Keratinocyte (primary cell): ENCODE measurements around the gene PAPPA2. TPM values are rescaled to one million over a fixed set of nuclear protein-coding genes. Genes with fewer than 3 reads are reported as not detected.

Experiments used
- DNase-seq: peaks from one replicate; pipeline ENCODE4 v3.0.0-alpha.2; 2011; ENCODE audit warnings: low read depth, missing footprints, low spot score
- FAIRE-seq: peaks from 2 replicates; lab custom pipeline; 2011; peaks lifted over from hg19 to GRCh38; lab: Jason Lieb, UNC
- H2AFZ ChIP-seq: 2 replicates; pipeline ENCODE4 v1.6.0; 2012; ENCODE audit warnings: low read length, control low read depth, inconsistent platforms; ENCODE audit not compliant: control insufficient read depth
- H3K27ac ChIP-seq: 2 replicates; pipeline ENCODE4 v1.5.1; 2011; ENCODE audit warnings: low read length; ENCODE audit not compliant: control insufficient read depth, insufficient read depth
- H3K27me3 ChIP-seq: 3 replicates; pipeline ENCODE4 v1.6.0; 2011; ENCODE audit warnings: low read length; ENCODE audit not compliant: control insufficient read depth, insufficient read depth; ENCODE audit errors: extremely low read depth
- H3K36me3 ChIP-seq, 2 experiments: 2 replicates in 1 of 2; 3 replicates in 1 of 2; pipeline ENCODE4 v1.5.1; 2011; ENCODE audit warnings: low read length in 2 of 2, mild to moderate bottlenecking in 1 of 2; ENCODE audit not compliant: control insufficient read depth in 2 of 2, insufficient read depth in 2 of 2; ENCODE audit errors: extremely low read depth in 1 of 2
- H3K4me1 ChIP-seq: 3 replicates; pipeline ENCODE4 v1.5.1; 2011; ENCODE audit warnings: low read length; ENCODE audit not compliant: control insufficient read depth, insufficient read depth; ENCODE audit errors: extremely low read depth
- H3K4me2 ChIP-seq: 3 replicates; pipeline ENCODE4 v1.6.0; 2011; ENCODE audit warnings: low read depth, low read length; ENCODE audit not compliant: control insufficient read depth, insufficient read depth; ENCODE audit errors: extremely low read depth
- H3K4me3 ChIP-seq, 3 experiments: fragments of 200-600 bp in 1 of 3; sonication (generic) in 1 of 3; 2 replicates in 2 of 3; 3 replicates in 1 of 3; pipeline ENCODE4 v1.5.1; 2011 to 2016; ENCODE audit warnings: low read length in 3 of 3, mild to moderate bottlenecking in 3 of 3, control low read depth in 2 of 3, inconsistent platforms in 1 of 3, low read depth in 1 of 3, mixed read lengths in 1 of 3, mixed run types in 1 of 3, moderate library complexity in 1 of 3; ENCODE audit not compliant: control insufficient read depth in 2 of 3, insufficient read depth in 2 of 3; ENCODE audit errors: extremely low read depth in 1 of 3
- H3K79me2 ChIP-seq: 2 replicates; pipeline ENCODE4 v1.6.0; 2012; ENCODE audit warnings: low read length; ENCODE audit not compliant: control insufficient read depth, insufficient read depth
- H3K9ac ChIP-seq: 3 replicates; pipeline ENCODE4 v1.6.0; 2011; ENCODE audit warnings: low read length; ENCODE audit not compliant: control insufficient read depth, insufficient read depth; ENCODE audit errors: extremely low read depth
- H3K9me1 ChIP-seq: 3 replicates; pipeline ENCODE4 v1.6.0; 2011; ENCODE audit warnings: low read length; ENCODE audit not compliant: control insufficient read depth, insufficient read depth; ENCODE audit errors: extremely low read depth
- H3K9me3 ChIP-seq: 2 replicates; pipeline ENCODE4 v1.5.1; 2012; ENCODE audit warnings: low read depth, low read length; ENCODE audit not compliant: control insufficient read depth
- H4K20me1 ChIP-seq: 3 replicates; pipeline ENCODE4 v1.6.0; 2011; ENCODE audit warnings: low read length; ENCODE audit not compliant: control insufficient read depth, insufficient read depth; ENCODE audit errors: extremely low read depth
- EZH2 ChIP-seq: IDR thresholded peaks from one replicate; pipeline ENCODE4 v1.6.1; 2012; ENCODE audit warnings: inconsistent platforms, mild to moderate bottlenecking, low read length, moderate library complexity
- dilution Hi-C: fragments of 300-500 bp; cut with MboI; formaldehyde crosslinking; loops from one replicate; pipeline ENCODE4 v1.7.0; 2020; ENCODE audit warnings: low sequenced_read_pairs; ENCODE audit not compliant: extremely low pct_ligation_motif_present
- polyA plus RNA-seq, 5 experiments: library from polyadenylated mRNA; depleted of rRNA in 3 of 5; stranded (reverse) in 3 of 5; stranded (forward) in 1 of 5; unstranded in 1 of 5; fragments of >200 nt; gene quantifications; 1 replicate in 1 of 5; 2 replicates in 3 of 5; 3 replicates in 1 of 5; pipeline versions ENCODE4 v1.2.1 to v1.2.3, GENCODE V29; 2011 to 2012; ENCODE audit warnings: missing spikeins in 2 of 5, low read depth in 1 of 5, low replicate concordance in 1 of 5
- TF ChIP-seq, protein P1 (sequence below), 3 experiments: IDR thresholded peaks in 1 of 3; conservative IDR thresholded peaks in 1 of 3; optimal IDR thresholded peaks in 1 of 3; 2 replicates in 2 of 3; 3 replicates in 1 of 3; pipeline versions ENCODE3 to v1.5.1; 2011; ENCODE audit warnings: low read length in 3 of 3, mild to moderate bottlenecking in 3 of 3, moderate library complexity in 2 of 3, control low read depth in 1 of 3, inconsistent platforms in 1 of 3; ENCODE audit not compliant: insufficient read depth in 2 of 3; ENCODE audit errors: extremely low read depth in 1 of 3

PAPPA2 gene
- polyA plus RNA-seq, 1 donor (not counting 4 experiments of a cell fraction or from before 2014, with no cell fraction given), result 0.07 TPM

DNA sequence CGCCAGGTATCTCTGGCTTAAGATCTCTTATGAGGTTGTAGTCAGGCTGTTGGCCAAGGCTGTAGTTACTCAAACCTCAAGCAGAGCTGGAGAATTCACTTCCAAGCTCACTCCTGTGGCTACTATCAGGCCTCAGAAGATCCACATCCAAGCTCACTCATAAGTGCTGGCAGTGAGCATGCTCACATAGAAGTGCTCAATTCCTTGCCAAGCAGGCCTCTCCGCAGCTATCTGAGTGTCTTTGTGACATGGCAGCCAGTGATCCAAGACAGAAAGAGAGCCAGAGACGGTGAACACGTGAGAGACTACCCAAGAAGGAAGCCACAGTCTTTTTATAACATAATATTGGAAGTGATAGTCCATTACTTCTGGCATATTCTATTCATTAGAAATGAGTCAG, 278.2 kb downstream of the PAPPA2 start:
- no peak for FAIRE-seq
- no peak overlapping the region for H3K27ac ChIP-seq
- H3K4me1 ChIP-seq, result no peaks in the 10 kb centered on the region
- H3K9me1 ChIP-seq, result no peaks in the 10 kb centered on the region
- H3K9me3 ChIP-seq, result no peaks in the 10 kb centered on the region
- H3K4me3 ChIP-seq, result no peak overlapping the region
- TF ChIP-seq EZH2, result no peak
- TF ChIP-seq, protein P1, sequence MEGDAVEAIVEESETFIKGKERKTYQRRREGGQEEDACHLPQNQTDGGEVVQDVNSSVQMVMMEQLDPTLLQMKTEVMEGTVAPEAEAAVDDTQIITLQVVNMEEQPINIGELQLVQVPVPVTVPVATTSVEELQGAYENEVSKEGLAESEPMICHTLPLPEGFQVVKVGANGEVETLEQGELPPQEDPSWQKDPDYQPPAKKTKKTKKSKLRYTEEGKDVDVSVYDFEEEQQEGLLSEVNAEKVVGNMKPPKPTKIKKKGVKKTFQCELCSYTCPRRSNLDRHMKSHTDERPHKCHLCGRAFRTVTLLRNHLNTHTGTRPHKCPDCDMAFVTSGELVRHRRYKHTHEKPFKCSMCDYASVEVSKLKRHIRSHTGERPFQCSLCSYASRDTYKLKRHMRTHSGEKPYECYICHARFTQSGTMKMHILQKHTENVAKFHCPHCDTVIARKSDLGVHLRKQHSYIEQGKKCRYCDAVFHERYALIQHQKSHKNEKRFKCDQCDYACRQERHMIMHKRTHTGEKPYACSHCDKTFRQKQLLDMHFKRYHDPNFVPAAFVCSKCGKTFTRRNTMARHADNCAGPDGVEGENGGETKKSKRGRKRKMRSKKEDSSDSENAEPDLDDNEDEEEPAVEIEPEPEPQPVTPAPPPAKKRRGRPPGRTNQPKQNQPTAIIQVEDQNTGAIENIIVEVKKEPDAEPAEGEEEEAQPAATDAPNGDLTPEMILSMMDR (optimal IDR thresholded peaks at IDR 0.05 in 1 of 3, IDR thresholded peaks at IDR 0.05 in 1 of 3, conservative IDR thresholded peaks at IDR 0.05 in 1 of 3; ENCODE audit: extremely low read depth in 1 of 3, insufficient read depth in 2 of 3, low read length in 3 of 3), result no peak
- dilution Hi-C loops, result no loop called here
- no peak for DNase-seq
- H3K9ac ChIP-seq, result no peak overlapping the region
- no peak overlapping the region for H2AFZ ChIP-seq
- H3K79me2 ChIP-seq, result no peaks in the 10 kb centered on the region
- no peak overlapping the region for H3K4me2 ChIP-seq
- no peaks in the 10 kb centered on the region for H3K36me3 ChIP-seq
- no peaks in the 10 kb centered on the region for H4K20me1 ChIP-seq
- peaks cover 4% of the 10 kb centered on the region for H3K27me3 ChIP-seq

DNA sequence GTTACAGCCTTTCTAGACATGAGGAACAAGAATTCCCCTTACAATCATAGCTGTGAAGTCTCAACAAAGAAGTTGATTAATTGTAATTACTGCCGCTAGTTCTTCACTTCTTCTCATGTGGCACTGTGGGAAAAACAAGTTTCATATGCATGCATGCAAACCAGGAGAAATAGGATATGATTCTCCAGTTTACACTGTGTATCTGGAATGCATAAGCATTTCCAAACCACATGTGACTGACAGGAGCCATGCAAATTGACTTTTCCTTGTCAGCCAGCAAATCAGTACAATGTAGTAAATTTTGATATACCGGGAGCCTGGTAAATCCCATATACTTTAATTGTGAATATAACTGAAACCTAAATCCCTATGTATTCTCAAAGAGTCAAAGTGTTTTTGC, 279.3 kb downstream of the PAPPA2 start:
- dilution Hi-C loops, result no loop called here
- H2AFZ ChIP-seq, result no peak overlapping the region
- FAIRE-seq (no peak), DNase-seq (no peak)
- H3K79me2 ChIP-seq, result no peaks in the 10 kb centered on the region
- H3K27me3 ChIP-seq, result peaks cover 4% of the 10 kb centered on the region
- H3K36me3 ChIP-seq, result no peaks in the 10 kb centered on the region
- H3K4me3 ChIP-seq, result no peak overlapping the region
- H4K20me1 ChIP-seq, result no peaks in the 10 kb centered on the region
- H3K9me3 ChIP-seq, result no peaks in the 10 kb centered on the region
- H3K4me1 ChIP-seq, result no peaks in the 10 kb centered on the region
- H3K27ac ChIP-seq, result no peak overlapping the region
- H3K9me1 ChIP-seq, result no peaks in the 10 kb centered on the region
- no peak overlapping the region for H3K4me2 ChIP-seq
- H3K9ac ChIP-seq, result no peak overlapping the region
- TF ChIP-seq, protein P1 (optimal IDR thresholded peaks at IDR 0.05 in 1 of 3, IDR thresholded peaks at IDR 0.05 in 1 of 3, conservative IDR thresholded peaks at IDR 0.05 in 1 of 3; ENCODE audit: extremely low read depth in 1 of 3, insufficient read depth in 2 of 3, low read length in 3 of 3), result no peak
- no peak for TF ChIP-seq EZH2
